Heart left ventricle (tissue), 13 donors: Measurements from ENCODE around the gene GSTA5.

Experiments used
- CTCF ChIP-seq, 12 donors: fragments of 200-600 bp; sonication (generic) in 4 of 12; IDR thresholded peaks; one replicate each; pipeline versions ENCODE4 v1.5.0 to v1.8.0; 2018 to 2022; ENCODE audit warnings: antibody characterized with exemption in 12 of 12, mild to moderate bottlenecking in 5 of 12
- POLR2A ChIP-seq, 2 donors: fragments of 450-650 bp; IDR thresholded peaks; one replicate each; pipeline ENCODE4 v1.6.1; 2017; ENCODE audit warnings: antibody characterized with exemption in 2 of 2, mild to moderate bottlenecking in 2 of 2, moderate library complexity in 2 of 2
- donor health status: ischemic (EF 13 %, LVEDD 7.1; RV severe dilation, severe dysfunction).
- donor health status: DM: no; HTN: yes; CAD: no.
- donor health status: DM: no; HTN: no; CAD: no.
- donor health status: ischemic (EF 25% LVEDD 6.9; RV normal size, moderate dysfunction).
- donor health status: ischemic (EF 25% LVEDD 5.7; RV mildly dilated, moderate dysfunction).
- donor health status: ischemic (EF 35%, LVEDD 5.7; RV mildly dilated, moderate dysfunction).
- donor health status: nonischemic (EF 11% LVEDD 7.7; RV severe dilation, severe dysfunction).
- donor health status: DM: yes; HTN: yes; CAD: no.
- donor health status: PGD.
- donor health status: ischemic (EF 29% LVEDD 5.4; RV normal size, mild dysfunction).
- donor health status: nonischemic (EF 23%, LVEDD 6.1; RV moderate dilation, normal function).

- TF ChIP-seq CTCF (IDR thresholded peaks at IDR 0.05) (peak; percentile 23 to 58 (median 44)), POLR2A (IDR thresholded peaks at IDR 0.05) (no peak)
These were observed 1.2 kb downstream of the GSTA5 start for GRCh38 chr6:52839124-52840055.
